ENCODE measurements around the gene FUT7.

FUT7 gene

DNA sequence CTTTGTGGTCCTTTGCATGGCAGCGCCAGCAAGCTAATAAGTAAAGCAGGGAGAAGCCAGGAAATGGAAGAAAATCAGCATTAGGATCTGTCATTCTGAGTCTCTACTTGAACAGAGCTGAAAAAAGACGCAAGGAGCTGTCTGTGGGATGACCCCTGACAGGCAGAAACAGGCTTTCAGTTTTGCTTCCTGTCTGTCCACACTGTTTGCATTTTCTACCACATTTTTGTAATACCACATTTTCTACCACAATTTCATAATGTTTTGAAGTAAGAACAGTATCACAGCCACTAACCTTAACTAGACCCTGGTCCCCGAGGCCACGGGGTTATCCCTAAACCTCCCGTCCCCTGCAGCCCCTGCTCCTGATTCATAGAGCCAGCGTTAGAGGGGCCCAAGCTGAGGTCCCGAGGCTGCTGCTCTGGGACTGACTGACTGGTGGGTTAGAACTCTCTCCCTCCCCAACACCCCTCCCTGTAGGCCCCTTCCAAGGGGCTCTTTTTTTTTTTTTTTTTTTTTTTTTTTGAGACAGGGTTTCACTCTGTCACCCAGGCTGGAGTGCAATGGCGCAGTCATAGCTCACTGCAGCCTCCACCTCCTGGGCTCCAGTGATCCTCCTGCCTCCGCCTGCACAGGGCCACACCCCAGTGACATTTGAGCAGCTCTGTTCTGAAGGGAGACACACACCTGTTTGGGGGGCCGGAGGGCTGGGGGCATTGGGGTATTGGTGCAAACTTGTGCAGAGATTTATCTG lies 31.5 kb downstream of the FUT7 start:
- DNase-seq: no peak

GRCh38 chr9:136997830-136998234 lies 34.1 kb downstream of the FUT7 start:
- DNase-seq: no peak

- no peak for DNase-seq
Observed at GRCh38 chr9:136997371-136997770, 34.5 kb downstream of the FUT7 start.

GRCh38 chr9:136996361-136997292 lies 35.3 kb downstream of the FUT7 start, which contains the start of gene CLIC3:
TSS of gene CLIC3 (minus strand) at chr9:136996568. CDS start at chr9:136996543, 25 bp downstream.
- peak in 2 of 4 experiments; percentile 17 to 47 for DNase-seq

- no peak for DNase-seq
Observed at GRCh38 chr9:136995772-136996311, 36.0 kb downstream of the FUT7 start.

DNA sequence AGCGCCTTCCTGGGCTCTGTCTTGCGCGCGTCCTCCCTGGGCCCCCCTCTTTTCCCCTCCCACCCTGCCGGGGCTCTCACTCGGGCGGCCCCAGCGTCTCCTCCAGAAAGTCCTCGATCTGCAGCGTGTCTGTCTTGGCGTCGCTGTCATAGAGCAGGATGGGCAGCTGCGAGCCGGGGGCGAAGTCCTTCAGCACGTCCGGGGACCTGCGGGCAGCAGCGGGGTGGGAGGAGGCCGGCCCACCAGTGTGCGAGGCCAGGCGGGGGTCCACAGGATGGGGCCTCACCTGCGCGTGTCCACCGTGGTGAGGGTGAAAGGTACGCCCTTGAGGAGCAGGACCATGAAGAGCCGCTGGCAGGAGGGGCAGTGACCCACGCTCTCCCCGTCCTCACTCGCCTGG lies 36.5 kb downstream of the FUT7 start:
- DNase-seq: no peak

DNA sequence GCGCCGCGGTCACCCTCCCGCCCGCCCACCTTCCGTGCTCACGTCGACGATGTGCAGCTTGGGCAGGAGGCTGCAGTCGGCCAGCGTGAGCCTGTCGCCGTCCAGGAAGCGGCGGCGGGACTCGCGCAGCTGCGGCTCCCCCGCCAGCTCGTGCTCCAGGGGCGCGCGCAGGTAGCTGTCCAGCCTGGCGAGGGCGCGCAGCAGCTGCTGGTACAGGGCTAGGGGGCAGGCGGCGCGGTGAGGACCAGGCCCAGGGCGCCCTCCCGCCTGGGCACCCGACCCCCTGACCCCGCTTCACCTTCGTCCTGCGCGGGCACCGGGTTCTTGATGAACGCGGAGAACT lies 37.0 kb downstream of the FUT7 start:
- DNase-seq: no peak

DNA sequence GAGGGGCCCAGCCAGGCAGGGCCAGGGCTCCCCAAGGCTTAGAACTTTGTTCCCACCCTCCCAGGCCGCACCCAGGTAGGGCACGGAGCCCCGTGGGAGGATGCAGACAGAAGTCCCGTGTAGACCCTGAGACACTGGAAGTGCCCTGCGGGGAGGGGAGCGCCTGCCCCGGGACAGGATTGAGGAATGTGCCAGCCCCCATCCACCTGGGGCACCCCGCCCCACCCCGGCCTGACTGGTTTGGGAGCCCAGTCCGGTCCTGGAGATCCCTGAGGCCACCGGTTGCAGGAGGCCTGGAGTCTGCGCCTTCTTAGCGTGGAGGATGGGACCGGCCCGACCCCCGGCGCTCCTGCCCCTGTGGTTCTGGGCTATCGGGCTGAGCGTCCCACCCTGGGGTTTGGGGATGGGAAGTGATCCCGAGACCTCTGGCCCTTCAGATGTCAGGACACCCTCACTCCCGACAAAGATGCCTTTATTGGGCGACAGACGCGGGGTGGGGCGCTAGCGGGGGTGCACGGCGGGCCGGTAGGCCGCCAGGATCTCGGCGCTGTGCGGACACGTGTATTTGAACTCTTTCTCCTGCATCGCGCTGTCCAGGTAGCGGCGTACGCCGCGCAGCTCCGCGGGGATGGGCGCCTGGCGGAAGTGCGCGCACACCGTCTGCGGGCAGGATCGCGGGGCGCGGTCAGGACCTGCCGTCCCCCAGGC lies 37.6 kb downstream of the FUT7 start:
- DNase-seq: no peak

DNA sequence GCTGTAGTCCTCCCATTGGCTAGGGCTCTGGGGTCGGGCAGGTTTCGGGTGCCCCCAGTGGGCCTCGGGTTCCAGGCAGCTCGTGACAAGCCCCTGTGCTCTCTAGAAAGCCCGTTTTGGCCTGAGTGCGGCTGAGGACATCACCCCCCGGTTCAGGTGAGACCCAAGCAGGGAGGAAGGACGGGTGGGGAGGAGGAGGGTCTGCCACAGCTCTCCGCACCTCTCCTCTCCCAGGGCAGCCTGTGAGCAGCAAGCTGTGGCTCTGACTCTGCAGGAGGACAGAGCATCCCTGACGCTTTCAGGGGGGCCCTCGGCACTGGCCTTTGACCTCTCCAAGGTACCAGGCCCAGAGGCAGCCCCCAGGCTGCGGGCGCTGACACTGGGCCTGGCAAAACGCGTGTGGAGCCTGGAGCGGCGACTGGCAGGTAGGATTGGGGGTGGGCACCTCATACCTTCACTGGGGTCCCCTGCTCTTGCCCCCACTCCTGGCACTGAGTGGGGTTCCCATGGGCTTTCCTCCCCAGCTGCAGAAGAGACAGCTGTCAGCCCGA lies 39.0 kb downstream of the FUT7 start:
- no peak for DNase-seq

DNA sequence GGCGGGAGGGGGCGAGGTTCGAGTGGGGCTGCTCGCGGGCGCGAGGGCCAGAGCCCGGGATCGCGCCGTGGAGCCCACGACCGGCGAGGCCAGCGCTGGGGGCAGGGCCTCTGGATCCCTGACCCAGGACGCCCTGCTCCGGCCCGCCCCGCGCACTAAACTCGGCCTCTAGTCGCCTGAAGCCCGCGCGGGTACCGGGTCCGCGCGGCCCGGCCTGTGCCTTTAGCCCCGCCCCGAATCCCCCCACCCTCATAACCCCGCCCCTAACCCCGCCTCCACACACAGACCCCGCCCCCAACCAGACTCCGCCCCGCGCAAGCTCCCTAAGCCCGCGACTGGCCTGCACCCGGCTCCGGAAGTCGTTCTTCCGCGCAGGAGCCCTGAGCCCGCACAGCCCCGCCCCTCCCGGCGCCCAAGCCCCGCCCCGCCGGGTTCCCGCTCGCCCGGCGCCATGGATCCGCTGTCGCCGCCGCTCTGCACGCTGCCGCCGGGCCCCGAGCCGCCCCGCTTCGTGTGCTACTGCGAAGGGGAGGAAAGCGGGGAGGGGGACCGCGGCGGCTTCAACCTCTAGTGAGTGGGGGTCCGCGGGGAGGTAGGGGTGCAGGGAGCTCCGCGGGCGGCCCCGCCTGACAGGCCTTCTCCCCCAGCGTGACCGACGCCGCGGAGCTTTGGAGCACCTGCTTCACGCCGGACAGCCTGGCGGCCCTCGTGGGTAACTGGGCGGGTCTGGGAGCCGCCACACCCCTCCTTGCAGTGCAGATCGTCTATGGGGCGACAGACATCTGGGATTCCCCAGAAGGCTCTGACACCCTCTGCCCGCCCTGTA lies 39.7 kb downstream of the FUT7 start, which contains the start of gene PAXX:
TSS of gene PAXX (plus strand) at position 430 of the 826 bp plus-strand sequence. CDS start at position 452, 22 bp downstream.
- peak; percentile 81 to 95 (median 90) for DNase-seq

- no peak for DNase-seq
Observed at GRCh38 chr9:136990242-136990911, 41.5 kb downstream of the FUT7 start.

GRCh38 chr9:136988872-136989271 lies 43.0 kb downstream of the FUT7 start:
- no peak for DNase-seq

GRCh38 chr9:136985853-136986252 lies 46.0 kb downstream of the FUT7 start:
- DNase-seq: no peak

- DNase-seq: no peak
Observed at GRCh38 chr9:136985027-136985602, 46.8 kb downstream of the FUT7 start.

- DNase-seq: no peak
Observed at GRCh38 chr9:136984464-136985026, 47.3 kb downstream of the FUT7 start.

DNA sequence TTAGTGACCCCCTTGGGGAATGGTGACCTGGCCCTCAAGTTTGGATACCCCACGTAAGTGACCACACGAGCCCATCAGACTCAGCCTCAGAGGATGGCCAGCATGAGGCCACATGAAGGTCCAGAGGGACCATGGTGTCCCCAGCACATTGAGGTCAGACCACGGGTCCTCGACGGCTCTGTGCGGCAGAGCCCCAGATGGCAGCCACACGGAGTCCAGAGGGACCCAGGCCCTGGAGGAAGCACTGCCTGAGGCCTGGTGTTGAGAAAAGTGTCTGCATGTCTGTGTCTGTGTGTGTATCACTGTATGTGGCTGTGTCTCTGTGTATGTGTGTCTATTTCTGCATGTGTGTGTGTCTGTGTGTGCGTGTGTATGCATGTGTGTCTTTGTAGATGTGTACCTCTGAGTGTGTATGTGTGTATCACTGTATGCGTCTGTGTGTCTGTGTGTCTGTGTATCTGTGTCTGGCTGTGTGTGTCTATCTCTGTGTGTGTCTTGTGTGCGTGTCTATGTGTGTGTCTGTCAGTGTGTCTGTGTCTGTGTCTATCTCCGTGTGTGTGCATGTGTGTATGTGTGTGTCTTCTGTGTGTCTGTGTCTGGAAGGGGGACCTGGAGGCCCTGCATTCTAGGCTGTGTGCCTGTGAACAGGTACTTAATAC lies 48.1 kb downstream of the FUT7 start:
- DNase-seq: no peak

DNA sequence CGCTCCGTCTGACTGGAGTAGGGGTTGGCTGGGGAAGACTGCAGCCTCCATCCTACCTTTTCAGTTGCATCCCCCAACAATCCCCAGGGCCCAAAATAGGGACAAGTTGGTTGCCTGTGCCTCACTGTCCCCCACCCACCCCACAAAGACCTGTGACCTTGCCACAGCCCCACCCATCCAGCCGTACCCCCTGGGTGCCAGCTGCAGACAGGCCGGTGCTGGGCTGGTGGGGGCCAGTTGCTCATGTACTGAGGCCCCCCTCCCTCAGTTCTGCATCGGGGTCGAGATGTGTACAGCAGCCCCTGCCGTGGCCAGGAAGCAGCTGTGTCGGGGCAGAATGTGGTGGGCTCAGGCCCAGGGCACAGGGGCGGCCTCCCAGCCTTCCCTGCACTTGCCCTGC lies 48.7 kb downstream of the FUT7 start:
- no peak for DNase-seq

GRCh38 chr9:136982232-136983051 lies 49.4 kb downstream of the FUT7 start, which contains the start of gene LCNL1:
TSS of gene LCNL1 (plus strand) at chr9:136982993. CDS start at chr9:136983587, 594 bp downstream.
- no peak for DNase-seq
